Raji (cell line): ENCODE measurements around the gene DOCK11.

Experiments used
- POLR2A ChIP-seq: IDR thresholded peaks from 2 replicates; pipeline ENCODE4 v1.6.1; 2011; ENCODE audit warnings: low read depth, low read length, control low read depth; ENCODE audit not compliant: insufficient read depth

The DOCK11 gene

DNA sequence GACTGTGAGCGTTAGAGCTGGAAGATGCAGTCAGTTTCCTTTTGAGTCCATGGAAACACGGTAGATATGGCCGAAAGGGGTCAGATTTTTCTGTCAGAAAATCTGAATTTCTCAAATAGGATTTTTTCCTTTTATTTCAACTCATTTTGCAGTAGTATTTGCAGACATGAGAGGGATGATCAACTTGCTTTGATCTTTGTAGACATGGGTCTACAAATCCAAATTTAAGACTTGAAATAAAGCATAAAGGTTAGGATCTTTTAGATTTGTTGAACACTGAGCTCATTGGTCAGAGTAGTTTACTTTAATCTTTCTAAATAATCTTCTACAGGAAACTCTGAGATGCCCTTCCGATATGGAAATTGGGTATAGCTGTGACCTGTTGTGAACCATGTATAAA lies 44.7 kb downstream of the DOCK11 start:
- no peak for TF ChIP-seq POLR2A

DNA sequence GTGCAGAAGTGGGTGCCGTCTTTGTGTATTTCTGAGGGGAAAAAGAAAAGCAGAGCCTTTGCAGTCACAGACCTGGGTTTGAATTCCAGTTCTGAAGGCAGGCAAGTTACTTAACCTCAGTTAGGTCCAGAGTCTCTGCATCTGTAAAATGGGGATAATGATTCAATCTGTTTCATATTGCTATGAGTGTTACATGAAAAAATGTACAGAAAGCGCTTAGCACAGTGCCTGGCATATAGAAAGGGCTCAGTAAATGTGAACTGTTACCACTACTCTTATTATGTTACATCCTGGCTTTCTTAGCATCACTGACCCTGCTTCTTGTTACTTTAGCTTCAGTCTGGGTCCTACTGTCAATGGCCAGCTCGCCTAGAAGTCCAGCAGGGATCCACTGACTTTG lies 45.9 kb downstream of the DOCK11 start:
- no peak for TF ChIP-seq POLR2A

DNA sequence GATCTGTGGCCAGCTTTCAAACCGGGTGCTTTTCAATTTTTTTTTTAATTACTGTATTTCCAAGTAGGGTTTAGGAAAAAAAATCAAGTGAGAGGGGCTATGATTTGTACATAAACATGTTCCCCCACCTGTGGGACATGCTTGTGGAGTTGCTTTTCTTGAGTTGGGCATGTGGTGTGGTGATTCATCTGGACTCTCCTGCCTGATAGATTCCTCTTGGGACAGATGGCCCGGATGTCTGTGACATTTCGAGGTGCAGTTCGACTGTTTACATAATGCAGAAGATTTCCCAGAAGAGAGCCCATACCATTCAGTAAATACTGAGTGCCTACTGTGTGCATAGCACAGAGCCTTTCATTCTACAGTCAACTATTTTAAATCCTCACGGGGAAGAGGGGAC lies 49.9 kb downstream of the DOCK11 start:
- no peak for TF ChIP-seq POLR2A

DNA sequence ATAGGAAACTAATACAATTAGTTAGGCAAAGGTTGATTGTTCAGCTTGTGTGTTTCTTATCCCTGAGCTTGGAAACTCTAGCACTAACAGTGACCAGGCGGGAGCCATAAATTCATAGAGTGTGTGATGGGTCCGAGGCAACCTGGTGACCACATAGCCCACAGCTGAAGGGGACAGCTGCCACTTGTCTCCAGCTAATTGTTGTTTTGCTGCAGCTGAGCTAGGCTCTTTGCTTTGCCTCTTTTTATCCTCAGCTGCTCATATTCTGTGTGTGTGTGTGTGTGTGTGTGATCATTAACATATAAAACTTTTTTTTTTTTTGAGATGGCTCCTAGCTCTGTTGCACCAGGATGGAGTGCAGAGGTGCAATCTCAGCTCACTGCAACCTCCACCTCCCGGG lies 53.2 kb downstream of the DOCK11 start:
- no peak for TF ChIP-seq POLR2A

DNA sequence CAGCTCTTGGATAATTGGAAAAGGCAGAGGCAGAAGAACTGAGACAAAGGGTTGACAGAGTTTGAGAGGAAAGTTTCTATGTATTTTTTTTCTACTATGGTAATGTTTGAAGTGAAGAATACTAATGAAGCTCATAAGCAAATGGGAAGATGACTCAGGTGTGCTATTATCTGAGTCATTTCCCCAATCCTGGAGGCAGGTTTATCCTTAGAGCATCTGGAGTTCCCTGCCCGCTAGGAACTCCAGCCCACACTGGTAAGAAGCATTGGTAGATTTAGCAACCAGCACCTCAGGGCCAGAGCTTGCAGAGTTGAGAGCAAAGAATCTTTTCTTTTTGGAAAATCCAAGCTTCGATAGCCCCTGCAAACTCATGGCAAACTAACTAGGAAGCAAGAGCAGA lies 55.2 kb downstream of the DOCK11 start:
- no peak for TF ChIP-seq POLR2A

DNA sequence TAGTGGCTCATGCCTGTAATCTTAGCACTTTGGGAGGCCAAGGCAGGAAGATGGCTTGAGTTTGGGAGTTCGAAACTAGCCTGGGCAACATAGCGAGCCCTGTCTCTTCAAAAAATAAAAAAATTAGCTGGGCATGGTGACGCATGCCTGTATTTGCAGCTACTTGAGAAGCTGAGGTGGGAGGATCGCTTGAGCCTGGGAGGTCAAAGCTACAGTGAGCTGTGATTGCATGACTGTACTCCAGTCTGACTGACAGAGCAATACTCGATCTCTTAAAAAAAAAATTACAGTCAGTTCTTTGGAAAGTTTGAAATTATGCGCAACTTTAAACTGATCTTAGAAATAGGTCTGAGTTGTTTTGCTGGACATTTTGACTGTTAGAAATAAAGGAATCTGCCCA lies 55.8 kb downstream of the DOCK11 start:
- TF ChIP-seq POLR2A: no peak

DNA sequence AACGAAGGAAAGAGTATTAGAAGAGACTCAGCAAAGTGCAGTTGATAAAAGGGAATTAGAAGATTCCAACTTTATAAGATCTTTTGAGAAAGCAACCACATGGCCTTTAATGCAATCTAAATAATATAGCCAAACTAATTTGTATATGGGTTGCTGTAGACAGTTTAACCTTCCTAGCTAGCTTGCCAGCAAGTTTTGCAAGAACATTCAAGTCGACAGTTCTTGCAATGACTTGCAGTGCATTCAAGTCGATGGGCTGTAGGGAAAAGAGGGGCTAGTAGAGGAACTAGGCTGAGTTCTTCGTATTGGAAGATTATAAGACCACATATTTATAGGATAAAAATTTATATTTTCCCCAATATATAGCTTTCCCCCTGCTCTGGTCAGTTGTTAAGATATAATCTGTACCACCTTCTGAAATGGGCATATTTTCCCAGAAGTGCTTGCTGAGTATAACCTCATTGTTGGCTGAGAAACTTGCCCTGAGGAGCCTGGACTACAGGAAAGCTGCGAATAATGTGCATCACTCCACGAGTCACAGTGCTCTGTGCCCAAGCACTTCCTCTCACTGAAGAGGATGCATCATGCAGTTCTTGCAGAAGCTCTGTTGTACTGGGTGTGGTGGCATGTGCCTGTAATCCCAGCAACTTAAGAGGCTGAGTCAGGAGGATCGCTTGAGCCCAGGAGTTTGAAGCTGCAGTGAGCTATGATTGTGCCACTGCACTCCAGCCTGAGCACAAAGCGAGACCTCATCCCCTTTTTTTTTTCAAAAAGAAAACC lies 56.7 kb downstream of the DOCK11 start:
- no peak for TF ChIP-seq POLR2A

DNA sequence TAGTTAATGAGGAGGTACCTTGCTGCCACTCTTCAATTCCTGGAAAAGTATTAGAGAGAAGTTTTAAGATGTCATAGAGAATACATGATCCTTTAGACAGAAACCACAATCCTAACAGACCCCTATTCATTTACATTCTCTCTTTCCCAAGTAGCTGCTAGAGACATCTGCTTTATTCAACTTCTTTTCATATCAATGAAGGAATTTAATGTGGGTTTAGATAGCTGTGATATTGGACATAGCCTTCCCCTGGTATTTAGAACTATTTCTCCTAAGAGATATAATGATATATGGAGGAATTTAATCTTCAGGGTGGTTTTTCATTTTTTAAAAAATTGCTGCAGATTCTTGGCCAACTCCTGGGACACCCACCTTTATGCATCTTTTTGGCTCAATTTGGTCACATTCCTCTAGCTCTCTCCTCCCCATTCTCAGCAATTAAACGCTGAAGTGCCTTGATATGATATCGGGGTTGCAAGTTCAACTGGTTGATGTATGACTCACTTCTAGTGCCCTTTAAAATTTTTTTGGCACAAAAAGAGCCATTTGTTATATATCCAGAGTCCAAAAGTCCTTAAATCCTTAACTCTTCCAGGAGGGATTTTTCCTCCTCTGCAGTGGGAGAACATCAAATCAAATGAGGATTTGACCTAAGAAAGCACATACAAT lies 57.6 kb downstream of the DOCK11 start:
- no peak for TF ChIP-seq POLR2A

DNA sequence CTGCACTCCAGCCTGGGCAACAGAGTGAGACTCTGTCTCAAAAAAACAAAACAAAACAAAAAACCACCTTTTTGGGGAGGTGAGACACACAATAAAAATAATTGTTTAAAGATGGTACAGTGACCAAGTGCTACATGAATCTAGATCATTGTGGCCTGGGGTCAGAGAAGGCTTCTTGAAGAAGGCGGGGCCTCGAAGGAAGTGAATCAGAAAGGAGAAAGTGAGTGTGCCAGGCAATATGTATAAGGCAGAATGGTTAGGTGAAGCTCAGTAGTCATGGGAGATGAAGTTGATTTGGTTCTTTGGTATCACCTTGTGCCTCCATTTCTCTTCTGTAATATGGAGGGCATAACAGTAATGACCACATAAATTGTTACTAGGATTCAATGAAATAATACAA lies 58.9 kb downstream of the DOCK11 start:
- no peak for TF ChIP-seq POLR2A

DNA sequence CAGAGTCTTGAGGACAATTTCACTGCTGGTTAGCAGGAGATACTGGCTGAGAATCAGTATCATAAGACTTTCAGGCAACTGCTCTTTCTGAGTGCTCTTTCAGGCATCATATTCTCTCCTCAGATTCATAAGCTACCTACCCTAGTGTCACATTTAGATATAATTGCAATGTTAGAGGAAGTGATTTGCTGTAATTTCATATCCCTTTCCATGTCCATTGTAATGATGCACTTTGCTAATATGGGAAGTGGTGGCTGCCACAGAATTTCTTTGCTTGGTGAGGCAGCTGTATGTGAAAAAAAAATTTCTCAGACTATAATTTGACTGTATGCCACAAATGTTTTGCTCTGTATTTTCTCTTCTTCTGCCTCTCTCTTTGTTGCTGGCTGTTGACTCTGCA lies 63.3 kb downstream of the DOCK11 start:
- TF ChIP-seq POLR2A: no peak

DNA sequence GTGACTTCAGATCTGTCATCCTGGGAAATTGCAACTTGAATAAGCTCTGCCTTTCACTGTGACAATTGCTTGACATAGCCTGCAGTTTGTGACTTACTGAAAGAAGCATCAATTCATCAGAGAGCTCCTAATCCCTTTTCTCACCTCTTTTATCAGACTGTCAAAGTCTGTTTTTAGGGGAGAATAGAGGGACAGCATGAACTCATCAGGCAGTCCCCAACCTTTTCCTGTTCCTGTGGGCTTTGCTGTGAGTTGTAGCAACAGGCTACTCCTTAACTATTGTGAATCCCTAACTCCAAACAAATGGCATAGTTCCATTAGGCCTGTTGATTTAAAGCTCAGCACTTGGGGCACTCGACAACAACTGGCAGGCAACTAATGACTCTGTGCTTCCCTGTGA lies 64.9 kb downstream of the DOCK11 start:
- no peak for TF ChIP-seq POLR2A

DNA sequence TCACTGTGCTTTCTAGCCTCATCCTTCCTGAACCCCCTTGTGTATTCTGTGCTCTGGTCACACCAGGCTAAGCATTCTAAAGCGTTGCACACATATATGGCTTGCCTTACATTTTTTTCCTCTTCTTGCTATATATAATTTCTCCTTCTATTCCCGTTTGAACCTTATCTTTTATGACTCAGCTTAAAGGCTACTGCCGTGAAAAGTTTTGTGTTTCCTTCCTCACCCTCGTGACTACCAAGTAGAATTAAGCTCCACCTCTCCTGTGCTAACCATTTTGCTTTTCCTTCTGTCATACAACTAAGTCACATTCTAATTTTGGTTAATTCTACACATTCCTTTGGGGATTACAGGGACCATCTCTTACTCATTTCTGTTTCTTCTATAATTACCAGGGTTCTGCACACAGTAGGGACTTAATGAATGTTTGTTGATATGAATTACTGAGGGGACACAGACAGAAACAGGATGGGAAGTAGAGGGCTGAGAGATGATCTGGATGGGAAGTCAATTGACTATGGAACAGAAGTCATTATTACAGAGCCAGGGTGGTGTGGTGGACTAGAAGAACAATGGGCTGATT lies 67.1 kb downstream of the DOCK11 start:
- no peak for TF ChIP-seq POLR2A

DNA sequence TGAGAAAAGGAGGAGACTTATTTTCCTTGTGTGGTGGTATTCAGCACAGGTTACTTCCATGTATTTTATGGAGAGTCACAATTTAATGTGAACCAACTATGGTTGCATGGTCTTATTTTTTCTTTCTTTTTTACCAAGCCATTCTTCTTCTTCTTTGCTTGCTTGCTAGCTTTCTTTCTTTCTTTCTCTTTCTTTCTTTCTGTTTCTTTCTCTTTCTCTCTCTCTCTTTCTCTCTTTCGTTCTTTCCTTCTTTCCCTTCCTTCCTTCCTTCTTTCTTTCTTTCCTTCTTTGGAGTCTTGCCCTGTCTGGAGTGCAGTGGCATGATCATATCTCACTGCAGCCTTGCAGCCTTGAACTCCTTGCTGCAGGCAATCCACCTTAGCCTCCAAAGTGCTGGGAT lies 68.9 kb downstream of the DOCK11 start:
- no peak for TF ChIP-seq POLR2A

DNA sequence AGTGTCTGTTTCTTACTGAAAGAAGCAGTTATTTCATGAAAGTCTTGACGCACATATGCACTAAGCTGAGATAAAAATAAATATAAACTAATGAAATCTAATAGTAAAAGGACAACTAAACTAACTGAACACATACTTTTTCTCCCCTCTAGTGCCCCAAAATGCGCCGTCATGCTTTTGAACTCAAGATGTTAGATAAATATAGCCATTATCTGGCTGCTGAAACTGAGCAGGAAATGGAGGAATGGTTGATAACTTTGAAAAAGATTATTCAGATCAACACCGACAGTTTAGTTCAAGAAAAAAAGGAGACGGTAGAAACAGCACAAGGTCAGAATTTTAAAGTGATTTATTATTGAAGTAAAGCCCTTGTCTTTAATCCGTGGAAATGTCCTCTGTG lies 70.2 kb downstream of the DOCK11 start:
- no peak for TF ChIP-seq POLR2A

DNA sequence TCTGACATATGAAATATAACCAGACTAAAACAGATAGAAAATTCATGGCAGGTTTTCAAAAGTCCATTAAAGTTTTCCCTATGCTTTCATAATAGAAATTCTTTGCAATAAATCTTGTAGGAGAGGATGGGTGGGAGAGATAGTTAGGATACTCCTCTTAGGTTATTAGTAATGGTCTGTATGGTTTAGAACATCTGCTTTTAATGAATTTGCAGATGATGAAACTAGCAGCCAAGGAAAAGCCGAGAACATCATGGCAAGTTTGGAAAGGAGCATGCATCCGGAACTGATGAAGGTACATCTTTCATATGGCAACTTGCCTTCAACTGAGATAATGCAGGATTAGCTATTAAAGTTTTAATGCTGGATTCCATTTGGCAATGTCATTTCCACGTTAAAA lies 70.7 kb downstream of the DOCK11 start:
- TF ChIP-seq POLR2A: no peak

DNA sequence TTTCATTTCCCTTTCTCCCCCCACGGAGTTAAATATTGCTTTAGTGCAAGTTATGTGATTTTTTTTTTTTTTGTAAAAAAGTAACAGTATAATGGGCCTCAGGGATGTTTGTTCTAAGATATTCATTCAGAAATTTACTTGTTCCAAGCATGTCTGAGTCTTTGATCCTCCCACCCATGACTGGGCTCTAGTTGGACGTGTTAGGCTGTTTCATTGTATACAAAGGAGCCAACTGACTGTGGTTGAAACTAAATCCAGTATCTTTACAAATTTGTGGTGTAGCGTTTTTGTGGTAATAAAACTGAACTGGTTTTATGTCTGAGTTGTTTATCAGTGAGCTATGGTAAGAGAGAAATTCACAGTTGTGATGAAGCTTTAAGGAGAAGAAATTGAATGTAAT lies 74.1 kb downstream of the DOCK11 start:
- no peak for TF ChIP-seq POLR2A
